ENCODE data around the gene BABAM2. TPM values are rescaled to one million over a fixed set of nuclear protein-coding genes. Genes with fewer than 3 reads are reported as not detected.

Gene BABAM2
- polyA plus RNA-seq, 2 donors = 9.1 to 18.0 TPM

DNA sequence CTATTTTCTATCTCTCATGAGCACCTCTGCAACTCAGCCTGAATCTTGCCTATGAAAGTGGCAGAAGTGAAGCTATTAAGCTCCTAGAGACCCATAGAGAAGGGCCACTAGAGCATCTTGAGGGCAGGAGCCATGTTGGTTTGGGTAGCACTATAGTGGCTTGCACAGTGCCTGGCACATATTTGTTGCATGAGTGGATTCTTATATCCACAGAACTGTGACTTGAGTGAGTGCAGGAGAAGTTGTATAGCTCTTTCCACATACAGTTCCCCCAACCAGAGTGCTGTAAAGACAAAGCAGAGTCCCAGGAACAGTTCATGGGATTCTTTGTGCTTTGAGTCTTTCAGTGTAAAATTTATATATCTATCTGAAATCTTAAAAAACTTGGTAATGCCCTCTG, 296.7 kb downstream of the BABAM2 start:
- no peaks in the 10 kb centered on the region for H3K36me3 ChIP-seq (ENCODE audit: control insufficient read depth in 2 of 2, insufficient read depth in 2 of 2, low read length in 1 of 2)
- H3K4me3 ChIP-seq (ENCODE audit: low read depth in 1 of 2, low read length in 2 of 2) = no peak overlapping the region

DNA sequence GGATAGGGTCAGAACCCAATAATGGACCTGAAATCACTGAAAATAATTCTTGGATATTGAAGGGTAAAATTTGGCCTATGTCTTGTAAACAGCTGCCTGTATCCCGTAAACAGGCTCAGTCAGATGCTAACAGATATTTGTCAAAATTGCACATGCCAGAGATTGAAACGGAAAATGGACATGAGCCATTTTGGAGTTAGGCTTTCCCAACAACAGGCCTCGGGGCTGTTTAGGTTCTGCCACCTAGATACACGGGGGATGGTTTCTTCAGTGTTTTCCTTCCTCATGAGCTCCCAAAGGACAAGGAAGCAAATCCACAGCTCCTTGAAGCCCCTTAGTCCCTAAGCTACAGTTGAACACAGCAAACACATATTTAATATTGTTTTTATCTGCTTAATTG, 297.9 kb downstream of the BABAM2 start:
- Histone ChIP-seq H3K4me1 (ENCODE audit: control insufficient read depth in 2 of 2, insufficient read depth in 2 of 2, low read length in 1 of 2) (no peaks in the 10 kb centered on the region), H3K4me3 (ENCODE audit: low read depth in 1 of 2, low read length in 2 of 2) (no peak overlapping the region), H3K36me3 (ENCODE audit: control insufficient read depth in 2 of 2, insufficient read depth in 2 of 2, low read length in 1 of 2) (no peaks in the 10 kb centered on the region), H3K9me3 (ENCODE audit: control insufficient read depth in 2 of 2, insufficient read depth in 1 of 2, low read depth in 1 of 2, low read length in 1 of 2) (no peaks in the 10 kb centered on the region), H3K27ac (ENCODE audit: low read depth in 2 of 2, low read length in 1 of 2) (no peak overlapping the region), H3K27me3 (ENCODE audit: control insufficient read depth in 1 of 2, insufficient read depth in 2 of 2, low read length in 2 of 2) (no peaks in the 10 kb centered on the region)
- 53 to 75% methylated on average over 4 of the region's 4 CpGs for WGBS, 2 donors

More for the DNA sequence above, 296.7 kb downstream of the BABAM2 start:
- Histone ChIP-seq H3K27me3 (ENCODE audit: control insufficient read depth in 1 of 2, insufficient read depth in 2 of 2, low read length in 2 of 2) (no peaks in the 10 kb centered on the region), H3K27ac (ENCODE audit: low read depth in 2 of 2, low read length in 1 of 2) (no peak overlapping the region), H3K9me3 (ENCODE audit: control insufficient read depth in 2 of 2, insufficient read depth in 1 of 2, low read depth in 1 of 2, low read length in 1 of 2) (no peaks in the 10 kb centered on the region), H3K4me1 (ENCODE audit: control insufficient read depth in 2 of 2, insufficient read depth in 2 of 2, low read length in 1 of 2) (no peaks in the 10 kb centered on the region)

DNA sequence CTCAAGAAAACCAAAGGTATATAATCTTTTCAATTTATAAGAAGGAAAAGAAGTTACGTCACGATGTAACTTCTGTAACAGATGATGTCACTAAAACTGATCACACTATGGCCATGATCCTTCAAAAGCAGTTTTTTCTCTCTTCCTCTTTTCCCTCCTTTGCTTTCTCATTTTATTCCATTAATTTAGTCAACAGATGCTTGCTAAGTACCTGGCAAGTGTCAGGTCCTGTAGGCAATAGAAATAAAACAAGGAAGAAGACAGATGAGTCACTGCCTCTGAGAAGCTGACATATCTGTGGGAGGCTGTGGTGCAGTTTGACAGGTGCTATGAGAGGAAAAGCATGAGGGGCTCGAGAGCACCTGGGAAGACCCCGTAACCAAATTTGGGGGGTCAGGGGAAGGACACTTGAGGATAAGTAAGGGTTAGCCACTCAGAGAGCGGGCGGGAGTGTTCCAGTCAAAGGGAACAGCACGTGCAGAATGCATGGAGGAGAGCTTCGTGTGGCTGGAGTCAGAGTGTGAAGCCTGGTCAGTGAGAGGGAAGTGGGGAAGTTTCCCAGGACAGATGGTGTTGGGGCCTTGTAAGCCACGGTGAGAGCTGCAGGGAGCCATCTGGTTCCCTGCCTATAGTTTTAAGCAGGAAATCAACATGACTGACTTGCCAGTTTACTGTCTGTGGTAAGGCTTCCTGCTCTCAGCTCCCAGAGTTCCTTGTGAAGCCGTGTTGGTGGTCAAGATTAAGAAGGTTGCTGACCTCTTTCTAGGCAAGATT, 303.3 kb downstream of the BABAM2 start:
- no peaks in the 10 kb centered on the region for H3K36me3 ChIP-seq (ENCODE audit: control insufficient read depth in 2 of 2, insufficient read depth in 2 of 2, low read length in 1 of 2)
- 78 to 80% methylated on average over 10 of the region's 10 CpGs for WGBS, 2 donors
- no peaks in the 10 kb centered on the region for H3K9me3 ChIP-seq (ENCODE audit: control insufficient read depth in 2 of 2, insufficient read depth in 1 of 2, low read depth in 1 of 2, low read length in 1 of 2)
- H3K27me3 ChIP-seq (ENCODE audit: control insufficient read depth in 1 of 2, insufficient read depth in 2 of 2, low read length in 2 of 2) = no peaks in the 10 kb centered on the region
- H3K4me3 ChIP-seq (ENCODE audit: low read depth in 1 of 2, low read length in 2 of 2) = no peak overlapping the region
- H3K4me1 ChIP-seq (ENCODE audit: control insufficient read depth in 2 of 2, insufficient read depth in 2 of 2, low read length in 1 of 2) = peaks cover 3 to 4% of the 10 kb centered on the region in 2 donors
- H3K27ac ChIP-seq (ENCODE audit: low read depth in 2 of 2, low read length in 1 of 2) = peak overlapping the region; percentile 69 to 86

DNA sequence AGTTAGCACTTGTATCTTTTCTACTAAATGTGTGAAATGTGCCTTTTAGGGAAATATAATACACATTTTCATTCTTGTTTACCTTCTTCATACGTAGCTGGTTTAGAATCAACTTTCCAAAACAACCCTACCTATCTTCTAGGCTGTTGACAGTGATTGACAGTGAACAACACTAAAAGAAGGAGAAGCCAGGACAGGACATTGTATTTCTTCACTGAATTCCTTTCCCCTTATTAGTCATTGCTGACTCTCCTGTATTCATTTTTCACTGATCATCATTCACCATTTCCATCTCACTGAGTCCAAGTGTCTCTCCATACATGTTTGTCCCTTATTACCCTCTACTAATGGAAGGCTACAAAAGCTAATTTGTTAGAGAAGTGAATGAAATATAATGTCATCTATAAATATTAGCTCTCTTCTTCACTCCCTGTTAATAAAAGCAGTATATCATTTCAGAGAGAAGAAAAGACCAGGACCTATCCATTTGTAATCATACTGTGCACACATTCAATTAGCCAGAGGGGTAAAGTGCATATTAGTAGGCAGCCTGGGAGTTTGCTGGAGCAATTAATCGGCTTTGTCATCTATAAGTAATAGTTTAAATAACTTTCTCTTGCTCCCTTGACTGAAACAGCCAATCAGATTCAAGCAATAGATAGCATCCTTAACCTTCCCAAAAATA, 309.6 kb downstream of the BABAM2 start:
- 68 to 73% methylated on average over 2 of the region's 2 CpGs for WGBS, 2 donors
- Histone ChIP-seq H3K4me3 (ENCODE audit: low read depth in 1 of 2, low read length in 2 of 2) (no peak overlapping the region), H3K27me3 (ENCODE audit: control insufficient read depth in 1 of 2, insufficient read depth in 2 of 2, low read length in 2 of 2) (no peaks in the 10 kb centered on the region), H3K27ac (ENCODE audit: low read depth in 2 of 2, low read length in 1 of 2) (no peak overlapping the region), H3K9me3 (ENCODE audit: control insufficient read depth in 2 of 2, insufficient read depth in 1 of 2, low read depth in 1 of 2, low read length in 1 of 2) (no peaks in the 10 kb centered on the region), H3K36me3 (ENCODE audit: control insufficient read depth in 2 of 2, insufficient read depth in 2 of 2, low read length in 1 of 2) (no peaks in the 10 kb centered on the region), H3K4me1 (ENCODE audit: control insufficient read depth in 2 of 2, insufficient read depth in 2 of 2, low read length in 1 of 2) (peaks cover 0 to 4% of the 10 kb centered on the region in 2 donors)

DNA sequence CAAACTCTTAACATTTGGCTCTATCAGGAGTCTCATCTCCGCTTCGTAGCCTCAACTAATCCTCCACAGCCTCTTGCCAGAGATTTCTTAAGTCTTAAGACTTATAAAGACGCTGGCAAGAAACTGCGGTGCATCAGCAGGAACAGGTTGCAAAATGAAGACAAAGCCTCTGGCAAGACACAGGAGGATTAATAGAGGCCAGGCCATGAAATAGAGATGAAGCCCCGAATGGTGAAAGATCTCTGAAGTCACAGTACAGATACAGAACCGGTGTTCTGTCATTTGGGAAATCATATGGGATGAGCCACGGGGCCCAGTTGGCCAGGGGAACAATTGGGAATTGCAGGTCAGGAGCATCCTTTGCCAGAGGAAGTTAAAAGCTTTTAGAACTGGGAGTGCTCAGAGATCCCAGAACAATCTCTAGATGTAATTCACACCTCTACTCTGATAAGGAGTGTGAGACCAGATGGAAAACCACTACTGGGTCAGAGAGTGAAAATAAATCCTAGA, 311.2 kb downstream of the BABAM2 start:
- H3K4me1 ChIP-seq (ENCODE audit: control insufficient read depth in 2 of 2, insufficient read depth in 2 of 2, low read length in 1 of 2) = peaks cover 0 to 4% of the 10 kb centered on the region in 2 donors
- no peaks in the 10 kb centered on the region for H3K27me3 ChIP-seq (ENCODE audit: control insufficient read depth in 1 of 2, insufficient read depth in 2 of 2, low read length in 2 of 2)
- no peaks in the 10 kb centered on the region for H3K9me3 ChIP-seq (ENCODE audit: control insufficient read depth in 2 of 2, insufficient read depth in 1 of 2, low read depth in 1 of 2, low read length in 1 of 2)
- H3K4me3 ChIP-seq (ENCODE audit: low read depth in 1 of 2, low read length in 2 of 2) = no peak overlapping the region
- WGBS, 2 donors = 37 to 49% methylated on average over 7 of the region's 7 CpGs
- H3K36me3 ChIP-seq (ENCODE audit: control insufficient read depth in 2 of 2, insufficient read depth in 2 of 2, low read length in 1 of 2) = no peaks in the 10 kb centered on the region
- peak overlapping the region; percentile 38 to 72 for H3K27ac ChIP-seq (ENCODE audit: low read depth in 2 of 2, low read length in 1 of 2)

DNA sequence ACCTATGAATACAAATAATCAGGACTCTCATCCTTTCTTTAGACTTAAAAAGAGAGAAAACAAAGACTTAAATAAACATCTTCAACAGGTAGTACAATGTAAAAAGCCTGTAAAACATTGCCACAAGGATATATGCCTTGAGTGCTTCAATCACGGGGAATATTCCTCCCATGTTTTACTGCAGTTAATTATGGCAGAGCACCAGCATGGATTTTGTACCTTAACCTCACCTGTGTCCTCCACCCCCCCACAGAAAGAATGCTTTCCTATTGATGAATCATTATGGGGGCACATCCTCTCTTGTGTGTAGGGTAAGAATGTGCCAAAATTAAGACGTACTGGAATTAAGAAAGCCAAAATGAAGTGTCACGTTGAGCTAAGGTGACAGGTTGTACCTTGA, 312.2 kb downstream of the BABAM2 start:
- Histone ChIP-seq H3K4me1 (ENCODE audit: control insufficient read depth in 2 of 2, insufficient read depth in 2 of 2, low read length in 1 of 2) (peaks cover 0 to 4% of the 10 kb centered on the region in 2 donors), H3K27ac (ENCODE audit: low read depth in 2 of 2, low read length in 1 of 2) (no peak overlapping the region), H3K4me3 (ENCODE audit: low read depth in 1 of 2, low read length in 2 of 2) (no peak overlapping the region), H3K36me3 (ENCODE audit: control insufficient read depth in 2 of 2, insufficient read depth in 2 of 2, low read length in 1 of 2) (no peaks in the 10 kb centered on the region), H3K9me3 (ENCODE audit: control insufficient read depth in 2 of 2, insufficient read depth in 1 of 2, low read depth in 1 of 2, low read length in 1 of 2) (no peaks in the 10 kb centered on the region), H3K27me3 (ENCODE audit: control insufficient read depth in 1 of 2, insufficient read depth in 2 of 2, low read length in 2 of 2) (no peaks in the 10 kb centered on the region)
- 86 to 87% methylated on average over 3 of the region's 3 CpGs for WGBS, 2 donors

DNA sequence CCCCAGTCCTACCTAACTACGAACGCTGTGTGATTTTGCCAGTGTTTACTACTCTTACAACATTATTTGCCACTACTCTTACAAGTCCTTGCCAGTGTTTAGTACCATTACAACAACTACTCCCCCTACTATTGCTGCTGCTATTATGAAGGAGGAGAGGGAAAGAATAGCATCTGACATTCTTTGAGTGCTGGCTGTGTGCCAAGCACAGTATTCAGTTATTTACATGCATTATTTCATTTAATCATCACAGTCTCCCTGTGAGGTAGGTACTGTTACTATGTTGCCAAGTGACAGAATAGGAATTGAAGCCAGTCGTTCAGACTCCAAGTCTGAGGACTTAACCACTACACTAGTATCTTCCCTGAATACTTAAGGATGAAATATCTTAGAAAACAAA, 316.2 kb downstream of the BABAM2 start:
- Histone ChIP-seq H3K4me3 (ENCODE audit: low read depth in 1 of 2, low read length in 2 of 2) (no peak overlapping the region), H3K27ac (ENCODE audit: low read depth in 2 of 2, low read length in 1 of 2) (no peak overlapping the region), H3K9me3 (ENCODE audit: control insufficient read depth in 2 of 2, insufficient read depth in 1 of 2, low read depth in 1 of 2, low read length in 1 of 2) (no peaks in the 10 kb centered on the region), H3K27me3 (ENCODE audit: control insufficient read depth in 1 of 2, insufficient read depth in 2 of 2, low read length in 2 of 2) (no peaks in the 10 kb centered on the region), H3K4me1 (ENCODE audit: control insufficient read depth in 2 of 2, insufficient read depth in 2 of 2, low read length in 1 of 2) (peaks cover 0 to 2% of the 10 kb centered on the region in 2 donors), H3K36me3 (ENCODE audit: control insufficient read depth in 2 of 2, insufficient read depth in 2 of 2, low read length in 1 of 2) (no peaks in the 10 kb centered on the region)
- WGBS, 2 donors = 73 to 83% methylated on average over 3 of the region's 3 CpGs

DNA sequence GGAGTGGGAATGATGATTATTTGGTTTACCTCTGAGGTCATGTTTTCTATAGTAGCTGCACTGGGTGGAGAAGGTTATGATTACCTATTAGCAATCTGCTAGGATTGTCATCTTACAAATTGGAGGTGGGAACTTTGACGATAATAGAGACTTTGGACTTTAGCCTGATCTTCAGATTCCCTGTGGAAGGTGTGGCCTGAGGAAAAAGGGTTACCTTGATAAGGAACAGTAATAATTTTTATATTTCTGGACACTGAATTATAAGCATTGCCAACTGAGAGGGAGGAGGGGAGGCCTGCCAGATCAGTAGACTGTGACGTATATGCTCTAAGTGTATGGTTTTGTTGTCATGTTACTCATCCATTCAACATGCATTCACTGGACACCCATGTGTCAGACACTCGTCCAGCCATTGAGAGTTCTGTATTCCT, 318.7 kb downstream of the BABAM2 start:
- Histone ChIP-seq H3K27ac (ENCODE audit: low read depth in 2 of 2, low read length in 1 of 2) (no peak overlapping the region), H3K4me3 (ENCODE audit: low read depth in 1 of 2, low read length in 2 of 2) (no peak overlapping the region), H3K4me1 (ENCODE audit: control insufficient read depth in 2 of 2, insufficient read depth in 2 of 2, low read length in 1 of 2) (no peaks in the 10 kb centered on the region), H3K9me3 (ENCODE audit: control insufficient read depth in 2 of 2, insufficient read depth in 1 of 2, low read depth in 1 of 2, low read length in 1 of 2) (no peaks in the 10 kb centered on the region), H3K27me3 (ENCODE audit: control insufficient read depth in 1 of 2, insufficient read depth in 2 of 2, low read length in 2 of 2) (no peaks in the 10 kb centered on the region), H3K36me3 (ENCODE audit: control insufficient read depth in 2 of 2, insufficient read depth in 2 of 2, low read length in 1 of 2) (no peaks in the 10 kb centered on the region)
- WGBS, 2 donors = 70 to 84% methylated on average over 3 of the region's 3 CpGs

DNA sequence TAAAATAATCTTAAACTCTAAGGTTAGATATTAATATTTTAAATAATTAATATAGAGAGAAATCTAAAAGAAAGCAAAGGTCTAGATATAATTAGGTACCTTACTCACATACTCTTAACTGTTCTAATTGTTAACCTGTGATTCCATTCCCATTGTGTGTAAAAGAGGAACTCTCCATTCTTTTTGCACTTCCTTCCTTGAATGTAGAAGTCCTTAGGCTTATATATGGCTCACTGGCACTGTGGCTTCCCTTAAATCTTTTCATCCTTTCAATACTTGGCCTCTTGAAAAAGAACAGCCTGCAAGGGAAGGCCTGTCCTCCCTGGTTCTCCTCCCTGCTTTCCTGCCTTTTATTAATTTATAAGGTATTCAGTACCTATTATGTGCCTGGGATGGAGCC, 319.3 kb downstream of the BABAM2 start:
- Histone ChIP-seq H3K9me3 (ENCODE audit: control insufficient read depth in 2 of 2, insufficient read depth in 1 of 2, low read depth in 1 of 2, low read length in 1 of 2) (no peaks in the 10 kb centered on the region), H3K36me3 (ENCODE audit: control insufficient read depth in 2 of 2, insufficient read depth in 2 of 2, low read length in 1 of 2) (no peaks in the 10 kb centered on the region), H3K27me3 (ENCODE audit: control insufficient read depth in 1 of 2, insufficient read depth in 2 of 2, low read length in 2 of 2) (no peaks in the 10 kb centered on the region), H3K4me1 (ENCODE audit: control insufficient read depth in 2 of 2, insufficient read depth in 2 of 2, low read length in 1 of 2) (no peaks in the 10 kb centered on the region), H3K27ac (ENCODE audit: low read depth in 2 of 2, low read length in 1 of 2) (no peak overlapping the region), H3K4me3 (ENCODE audit: low read depth in 1 of 2, low read length in 2 of 2) (no peak overlapping the region)
